OCI-LY7 (cell line): ENCODE data around the gene SSPN.

ENCODE experiments used
- CTCF ChIP-seq: fragments of 200-600 bp; sonication (generic); conservative IDR thresholded peaks from 2 replicates; pipeline ENCODE4 v1.5.1; 2014; ENCODE audit warnings: mild to moderate bottlenecking, antibody characterized with exemption, low read length, moderate library complexity, mixed read lengths
- EZH2phosphoT487 ChIP-seq: fragments of 200-600 bp; sonication (generic); IDR thresholded peaks from 2 replicates; pipeline ENCODE4 v1.6.1; 2018; ENCODE audit warnings: low read depth, borderline replicate concordance, mild to moderate bottlenecking, mixed run types, antibody characterized with exemption, low read length, moderate library complexity, mixed read lengths

- TF ChIP-seq CTCF (no peak), EZH2phosphoT487 (no peak)
Measured at GRCh38 chr12:26244503-26244902, 49.1 kb downstream of the SSPN start.
